Calu3 (cell line): Measurements from ENCODE around the gene RAPGEF1. TPM values are rescaled to one million over a fixed set of nuclear protein-coding genes. Genes with fewer than 3 reads are reported as not detected.
"Not testable (repeated sequence)": the region's sequence is repeated elsewhere in the genome, so short reads cannot be mapped to it uniquely, and the experiment has no call there.

Experiments used
- BruUV-seq: library from RNA; stranded (reverse); fragments of 400-500 nt; replicated peaks from 2 replicates; lab custom pipeline; 2021; lab: Mats Ljungman, UMichigan
- CTCF ChIA-PET: fragments of 300-600 bp; sonication (Branson Sonifier 250); formaldehyde crosslinking; loops from one replicate; lab custom pipeline; 2022; ENCODE audit warnings: antibody characterized with exemption; lab: Charles Lee
- DNase-seq: peaks from one replicate; pipeline ENCODE4 v3.0.0; 2022
- H3K27ac Mint-ChIP-seq: one replicate; pipeline ENCODE4 v1.8.0; 2022; ENCODE audit warnings: mixed read lengths; ENCODE audit not compliant: unreplicated experiment
- H3K27me3 Mint-ChIP-seq: one replicate; pipeline ENCODE4 v1.8.0; 2022; ENCODE audit warnings: mixed read lengths; ENCODE audit not compliant: unreplicated experiment
- H3K36me3 Mint-ChIP-seq: one replicate; pipeline ENCODE4 v1.8.0; 2022; ENCODE audit warnings: mild to moderate bottlenecking, moderate library complexity, mixed read lengths; ENCODE audit not compliant: insufficient read depth, unreplicated experiment
- H3K4me1 Mint-ChIP-seq: one replicate; pipeline ENCODE4 v1.8.0; 2022; ENCODE audit warnings: mild to moderate bottlenecking, low read depth, mixed read lengths; ENCODE audit not compliant: unreplicated experiment
- H3K4me3 Mint-ChIP-seq: one replicate; pipeline ENCODE4 v1.8.0; 2022; ENCODE audit warnings: mild to moderate bottlenecking, low read depth, moderate library complexity, mixed read lengths; ENCODE audit not compliant: unreplicated experiment
- H3K9me3 Mint-ChIP-seq: one replicate; pipeline ENCODE4 v1.8.0; 2022; ENCODE audit warnings: low read depth, mixed read lengths; ENCODE audit not compliant: unreplicated experiment
- intact Hi-C: fragments of 100-400 bp; cut with micrococcal nuclease; formaldehyde crosslinking; loops from one replicate; pipeline ENCODE4 v1.10.0; 2022; ENCODE audit not compliant: unreplicated experiment
- total RNA-seq: library from RNA; stranded (reverse); gene quantifications from 2 replicates; pipeline ENCODE4 v1.2.3, GENCODE V29; 2022
- TF ChIP-seq, protein P1 (sequence below): fragments of 200-600 bp; IDR thresholded peaks from one replicate; pipeline ENCODE4 v1.8.0; 2022; ENCODE audit warnings: antibody characterized with exemption; ENCODE audit not compliant: unreplicated experiment

RAPGEF1 gene
- total RNA-seq, 1 experiment from 2014 or later = 32.5 TPM

DNA sequence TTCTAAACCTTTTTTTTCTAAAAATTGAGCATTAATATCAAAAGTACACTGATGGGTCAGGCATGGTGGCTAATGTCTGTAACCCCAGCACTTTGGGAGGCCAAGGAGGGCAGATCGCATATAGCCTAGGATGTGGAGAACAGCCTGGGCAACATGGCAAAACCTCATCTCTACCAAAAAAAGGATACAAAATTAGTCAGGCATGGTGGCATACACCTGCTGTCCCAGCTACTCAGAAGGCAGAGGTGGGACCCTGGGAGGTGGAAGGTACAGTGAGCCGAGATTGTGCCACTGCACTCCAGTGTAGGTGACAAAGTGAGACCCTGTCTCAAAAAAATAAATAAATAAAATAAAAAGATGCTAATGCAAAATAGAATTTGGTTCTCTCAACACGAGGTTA is 49.4 kb downstream of the RAPGEF1 start:
- Mint-ChIP-seq H3K27ac (no peak overlapping the region), H3K27me3 (no peaks in the 10 kb centered on the region), H3K9me3 (no peaks in the 10 kb centered on the region), H3K4me1 (no peaks in the 10 kb centered on the region), H3K36me3 (no peaks in the 10 kb centered on the region), H3K4me3 (no peak overlapping the region)
- TF ChIP-seq, protein P1, sequence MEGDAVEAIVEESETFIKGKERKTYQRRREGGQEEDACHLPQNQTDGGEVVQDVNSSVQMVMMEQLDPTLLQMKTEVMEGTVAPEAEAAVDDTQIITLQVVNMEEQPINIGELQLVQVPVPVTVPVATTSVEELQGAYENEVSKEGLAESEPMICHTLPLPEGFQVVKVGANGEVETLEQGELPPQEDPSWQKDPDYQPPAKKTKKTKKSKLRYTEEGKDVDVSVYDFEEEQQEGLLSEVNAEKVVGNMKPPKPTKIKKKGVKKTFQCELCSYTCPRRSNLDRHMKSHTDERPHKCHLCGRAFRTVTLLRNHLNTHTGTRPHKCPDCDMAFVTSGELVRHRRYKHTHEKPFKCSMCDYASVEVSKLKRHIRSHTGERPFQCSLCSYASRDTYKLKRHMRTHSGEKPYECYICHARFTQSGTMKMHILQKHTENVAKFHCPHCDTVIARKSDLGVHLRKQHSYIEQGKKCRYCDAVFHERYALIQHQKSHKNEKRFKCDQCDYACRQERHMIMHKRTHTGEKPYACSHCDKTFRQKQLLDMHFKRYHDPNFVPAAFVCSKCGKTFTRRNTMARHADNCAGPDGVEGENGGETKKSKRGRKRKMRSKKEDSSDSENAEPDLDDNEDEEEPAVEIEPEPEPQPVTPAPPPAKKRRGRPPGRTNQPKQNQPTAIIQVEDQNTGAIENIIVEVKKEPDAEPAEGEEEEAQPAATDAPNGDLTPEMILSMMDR = no peak
- CTCF ChIA-PET = no interaction called here
- no TSS peak for BruUV-seq
- intact Hi-C loops = no loop called here
- DNase-seq = no peak

DNA sequence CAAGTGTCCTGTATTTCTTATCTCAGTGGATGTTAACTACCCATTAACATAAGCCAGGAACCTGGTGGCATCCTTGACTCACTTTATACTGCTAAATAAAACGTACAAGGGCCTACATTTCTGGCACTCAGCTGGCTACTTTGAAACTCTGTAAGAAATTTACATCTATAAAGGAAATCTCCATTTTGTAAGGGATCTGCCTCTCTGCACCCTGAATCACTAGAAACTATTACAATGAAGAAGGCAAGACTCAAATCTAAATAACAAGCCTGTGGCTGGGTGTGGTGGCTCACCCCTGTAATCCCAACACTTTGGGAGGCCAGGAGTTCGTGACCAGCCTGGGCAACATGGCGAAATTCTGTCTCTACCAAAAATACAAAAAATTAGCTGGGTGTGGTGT is 51.5 kb downstream of the RAPGEF1 start:
- no peak for DNase-seq
- H3K4me3 Mint-ChIP-seq = no peak overlapping the region
- intact Hi-C loops = no loop called here
- no TSS peak for BruUV-seq
- H3K27me3 Mint-ChIP-seq = no peaks in the 10 kb centered on the region
- no peaks in the 10 kb centered on the region for H3K9me3 Mint-ChIP-seq
- no peaks in the 10 kb centered on the region for H3K36me3 Mint-ChIP-seq
- CTCF ChIA-PET = no interaction called here
- no peak overlapping the region for H3K27ac Mint-ChIP-seq
- H3K4me1 Mint-ChIP-seq = no peaks in the 10 kb centered on the region
- TF ChIP-seq, protein P1 = no peak

DNA sequence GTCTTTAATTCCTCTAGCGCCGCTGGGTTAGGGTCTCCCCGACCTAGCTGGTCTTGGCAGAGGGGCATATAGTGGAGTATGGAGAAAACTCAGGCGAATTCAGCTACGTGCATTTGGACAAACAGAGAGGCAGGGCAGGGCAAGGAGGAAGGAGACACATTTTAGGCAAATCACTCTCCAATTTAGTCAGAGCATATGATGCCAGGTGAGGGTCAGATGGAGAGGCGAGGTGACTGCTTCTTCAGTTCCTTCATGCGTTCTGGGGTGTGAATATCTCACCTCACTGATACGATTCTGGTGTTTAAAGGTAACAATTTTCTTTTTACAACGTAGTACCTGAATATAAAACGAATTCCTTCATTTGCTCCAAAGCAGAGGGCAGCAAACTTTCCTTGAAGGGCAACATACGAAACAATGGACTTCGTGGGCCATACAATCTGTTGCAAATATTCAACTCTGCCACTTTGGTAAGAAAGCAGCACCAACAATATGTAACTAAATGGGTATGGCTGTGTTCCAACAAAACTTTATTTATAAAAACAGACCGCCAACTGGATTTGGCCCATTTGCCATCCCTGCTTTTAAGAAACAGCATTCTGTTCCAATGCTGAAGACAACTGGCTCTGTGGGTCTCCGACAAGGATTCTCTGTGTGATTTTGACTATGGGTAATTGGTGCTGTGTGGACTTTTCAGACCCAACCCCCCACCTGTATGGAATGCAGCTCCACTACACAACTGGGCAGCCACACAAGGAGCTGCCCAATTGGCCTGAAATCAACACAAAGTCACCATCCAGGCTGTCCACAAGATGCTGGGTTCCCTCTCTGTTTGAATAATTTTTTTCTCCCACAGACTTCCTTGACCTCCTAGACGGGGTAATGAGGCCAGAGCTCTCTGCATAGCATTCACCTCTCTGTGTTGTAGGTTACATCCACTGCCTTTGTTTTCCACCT is 53.8 kb downstream of the RAPGEF1 start:
- CTCF ChIA-PET = no interaction called here
- no peaks in the 10 kb centered on the region for H3K4me1 Mint-ChIP-seq
- BruUV-seq = no TSS peak
- no peaks in the 10 kb centered on the region for H3K27me3 Mint-ChIP-seq
- no peaks in the 10 kb centered on the region for H3K36me3 Mint-ChIP-seq
- no peak overlapping the region for H3K4me3 Mint-ChIP-seq
- intact Hi-C loops = no loop called here
- no peaks in the 10 kb centered on the region for H3K9me3 Mint-ChIP-seq
- TF ChIP-seq, protein P1 = no peak
- DNase-seq = no peak
- no peak overlapping the region for H3K27ac Mint-ChIP-seq

DNA sequence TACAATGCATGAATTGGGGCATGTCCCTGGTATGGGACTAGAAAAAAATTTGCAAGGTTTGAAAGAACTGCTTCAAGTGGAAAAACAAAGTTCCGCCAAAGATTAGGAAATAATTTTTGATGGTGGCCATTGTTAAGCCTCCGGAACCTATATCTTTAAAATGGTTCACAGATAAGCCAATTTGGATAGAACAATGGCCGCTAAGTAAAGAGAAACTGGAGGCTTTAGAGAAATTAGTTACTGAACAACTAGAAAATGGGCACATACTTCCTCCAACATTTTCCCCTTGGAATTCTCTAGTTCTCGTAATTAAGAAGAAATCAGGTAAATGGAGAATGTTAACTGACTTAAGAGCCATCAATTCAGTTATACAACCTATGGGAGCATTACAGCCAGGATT is 56.8 kb downstream of the RAPGEF1 start:
- intact Hi-C loops, H3K9me3 Mint-ChIP-seq, BruUV-seq, H3K27me3 Mint-ChIP-seq, H3K4me3 Mint-ChIP-seq, H3K27ac Mint-ChIP-seq, CTCF ChIA-PET, DNase-seq, H3K36me3 Mint-ChIP-seq: not testable (repeated sequence)
- peaks cover 10% of the 10 kb centered on the region for H3K4me1 Mint-ChIP-seq

DNA sequence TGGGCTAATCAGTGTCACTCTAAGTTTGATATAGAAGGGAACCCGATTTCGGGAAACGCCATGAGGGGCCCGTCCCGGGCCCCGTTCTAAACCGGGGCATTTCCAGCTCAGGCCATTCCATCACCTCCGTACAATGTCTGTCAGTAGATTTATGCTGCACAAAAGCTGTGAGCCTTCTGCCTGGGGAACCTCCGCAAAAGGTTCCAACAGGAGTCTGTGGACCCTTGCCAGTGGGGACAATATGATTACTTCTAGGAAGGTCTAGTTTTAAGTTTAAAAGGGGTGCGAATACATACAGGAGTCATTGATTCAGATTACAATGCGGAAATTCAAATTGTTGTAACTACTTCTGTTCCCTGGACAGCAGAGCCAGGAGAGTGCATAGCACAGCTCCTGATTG is 57.6 kb downstream of the RAPGEF1 start:
- no TSS peak for BruUV-seq
- Mint-ChIP-seq H3K27me3 (no peaks in the 10 kb centered on the region), H3K36me3 (peaks cover 5% of the 10 kb centered on the region), H3K27ac (no peak overlapping the region), H3K4me1 (peaks cover 18% of the 10 kb centered on the region), H3K4me3 (no peak overlapping the region), H3K9me3 (no peaks in the 10 kb centered on the region)
- intact Hi-C loops = no loop called here
- CTCF ChIA-PET = no interaction called here
- TF ChIP-seq, protein P1 = no peak
- no peak for DNase-seq

DNA sequence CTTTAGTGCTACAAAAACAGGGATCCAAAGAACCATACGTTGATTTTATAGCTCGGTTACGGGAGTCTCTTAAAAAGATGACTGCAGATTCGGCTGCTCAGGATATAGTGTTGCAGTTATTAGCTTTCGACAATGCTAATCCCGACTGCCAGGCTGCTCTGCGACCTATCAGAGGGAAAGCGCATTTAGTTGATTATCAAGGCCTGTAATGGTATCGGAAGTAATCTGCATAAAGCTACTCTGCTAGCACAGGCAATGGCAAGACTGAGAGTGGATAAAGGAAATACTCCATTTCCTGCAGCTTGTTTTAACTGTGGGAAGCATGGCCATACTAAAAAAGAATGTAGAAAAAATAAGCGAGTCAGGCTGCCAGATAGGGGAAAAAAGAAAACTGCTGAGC is 58.0 kb downstream of the RAPGEF1 start:
- BruUV-seq, CTCF ChIA-PET, H3K27me3 Mint-ChIP-seq, H3K9me3 Mint-ChIP-seq, H3K27ac Mint-ChIP-seq, intact Hi-C loops, H3K4me3 Mint-ChIP-seq, H3K36me3 Mint-ChIP-seq, DNase-seq: not testable (repeated sequence)
- peaks cover 23% of the 10 kb centered on the region for H3K4me1 Mint-ChIP-seq

DNA sequence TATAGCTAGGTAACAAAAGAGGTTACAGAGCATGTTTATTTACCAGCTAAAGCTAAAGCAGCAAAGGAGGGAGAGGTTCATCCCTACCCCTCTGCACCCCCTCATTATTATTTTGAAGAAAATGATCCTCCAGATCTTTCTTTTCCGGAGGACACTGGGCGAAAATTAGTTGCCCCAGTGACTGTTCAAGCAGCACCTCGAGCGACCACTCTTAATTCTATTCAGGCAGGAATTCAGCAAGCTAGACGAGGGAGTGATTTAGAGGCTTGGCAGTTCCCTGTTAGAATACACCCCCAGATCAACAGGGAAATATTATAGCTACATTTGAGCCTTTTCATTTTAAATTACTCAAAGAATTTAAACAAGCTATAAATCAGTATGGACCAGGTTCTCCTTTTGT is 58.8 kb downstream of the RAPGEF1 start:
- H3K4me1 Mint-ChIP-seq = peaks cover 27% of the 10 kb centered on the region
- BruUV-seq, H3K27ac Mint-ChIP-seq, H3K9me3 Mint-ChIP-seq, H3K36me3 Mint-ChIP-seq, DNase-seq, intact Hi-C loops, H3K4me3 Mint-ChIP-seq, H3K27me3 Mint-ChIP-seq, CTCF ChIA-PET: not testable (repeated sequence)
